K562 (cell line): ENCODE data around the gene ZNF462. TPM values are rescaled to one million over a fixed set of nuclear protein-coding genes. Genes with fewer than 3 reads are reported as not detected.

ENCODE experiments used
- ESRRA ChIP-seq: fragments of 450-650 bp; IDR thresholded peaks from 2 replicates; pipeline ENCODE4 v1.6.1; 2014; ENCODE audit warnings: low read depth, mild to moderate bottlenecking, moderate library complexity, borderline replicate concordance
- HMG20A ChIP-seq: fragments of 450-650 bp; formaldehyde crosslinking; conservative IDR thresholded peaks from 2 replicates; pipeline ENCODE4 v1.4.0; 2020; ENCODE audit warnings: mild to moderate bottlenecking, mixed read lengths
- KLF10 ChIP-seq: fragments of 250-450 bp; sonication (Bioruptor Pico); IDR thresholded peaks from 2 replicates; pipeline ENCODE4 v1.6.1; 2021; ENCODE audit warnings: matching md5 sums
- NCOA2 ChIP-seq, 2 experiments: fragments of 450-650 bp; IDR thresholded peaks; 2 replicates each; pipeline ENCODE4 v1.6.1; 2018; ENCODE audit warnings: mild to moderate bottlenecking in 2 of 2, moderate library complexity in 1 of 2; ENCODE audit not compliant: partially characterized antibody in 2 of 2
- PHF20 ChIP-seq: fragments of 450-650 bp; IDR thresholded peaks from 2 replicates; pipeline ENCODE4 v1.6.1; 2018; ENCODE audit not compliant: partially characterized antibody
- SMARCE1 ChIP-seq: fragments of 450-650 bp; IDR thresholded peaks from 2 replicates; pipeline ENCODE4 v1.7.1; 2016; ENCODE audit warnings: mild to moderate bottlenecking
- TCF3 ChIP-seq: sonication (generic); formaldehyde crosslinking; IDR thresholded peaks from 2 replicates; pipeline ENCODE4 v1.4.0; 2020; ENCODE audit warnings: mild to moderate bottlenecking, missing genetic modification reagents
- ZNF766 ChIP-seq: fragments of 200-800 bp; sonication (Bioruptor generic); conservative IDR thresholded peaks from 2 replicates; pipeline ENCODE4 v1.6.1; 2016; ENCODE audit warnings: missing genetic modification characterization, missing compliant biosample characterization
- polyA plus RNA-seq, 8 experiments: library from polyadenylated mRNA; depleted of rRNA in 4 of 8; stranded (reverse) in 5 of 8; unstranded in 3 of 8; fragments of >200 nt; fragmentation: Nextera tagmentation in 2 of 8; fragmentation: Illumina TruSeq in 1 of 8; extraction: Ambion mirVana in 2 of 8; extraction: Trizol in 1 of 8; gene quantifications; 2 replicates each; pipeline versions ENCODE4 v1.2.1 to v1.2.3, GENCODE V29; 2011 to 2014; ENCODE audit warnings: inconsistent platforms in 1 of 8, missing spikeins in 1 of 8
- total RNA-seq, 7 experiments: library from RNA; depleted of rRNA in 6 of 7; stranded (reverse); fragments of >200 nt in 6 of 7; fragmentation: Illumina TruSeq in 2 of 7; extraction: Trizol in 2 of 7; gene quantifications; 2 replicates each; pipeline versions ENCODE4 v1.2.1 to v1.2.3, GENCODE V29; 2011 to 2021; ENCODE audit warnings: low replicate concordance in 1 of 7
- TF ChIP-seq, protein P1 (sequence below): fragments of 450-650 bp; IDR thresholded peaks from one replicate; pipeline ENCODE4 v1.6.1; 2018; ENCODE audit warnings: mild to moderate bottlenecking, moderate library complexity; ENCODE audit not compliant: partially characterized antibody
- TF ChIP-seq, protein P2 (sequence below): sonication (generic); formaldehyde crosslinking; IDR thresholded peaks from 2 replicates; pipeline ENCODE4 v1.4.0; 2020; ENCODE audit warnings: mild to moderate bottlenecking, missing genetic modification reagents
- TF ChIP-seq, protein P3 (sequence below): fragments of 450-650 bp; IDR thresholded peaks from 2 replicates; pipeline ENCODE4 v1.6.1; 2016

The ZNF462 gene
- total and polyA plus RNA-seq, 9 of the 15 experiments (the other 6 are each of a cell fraction or from before 2014, with no cell fraction given), result 0.20 TPM; not detected in 8

DNA sequence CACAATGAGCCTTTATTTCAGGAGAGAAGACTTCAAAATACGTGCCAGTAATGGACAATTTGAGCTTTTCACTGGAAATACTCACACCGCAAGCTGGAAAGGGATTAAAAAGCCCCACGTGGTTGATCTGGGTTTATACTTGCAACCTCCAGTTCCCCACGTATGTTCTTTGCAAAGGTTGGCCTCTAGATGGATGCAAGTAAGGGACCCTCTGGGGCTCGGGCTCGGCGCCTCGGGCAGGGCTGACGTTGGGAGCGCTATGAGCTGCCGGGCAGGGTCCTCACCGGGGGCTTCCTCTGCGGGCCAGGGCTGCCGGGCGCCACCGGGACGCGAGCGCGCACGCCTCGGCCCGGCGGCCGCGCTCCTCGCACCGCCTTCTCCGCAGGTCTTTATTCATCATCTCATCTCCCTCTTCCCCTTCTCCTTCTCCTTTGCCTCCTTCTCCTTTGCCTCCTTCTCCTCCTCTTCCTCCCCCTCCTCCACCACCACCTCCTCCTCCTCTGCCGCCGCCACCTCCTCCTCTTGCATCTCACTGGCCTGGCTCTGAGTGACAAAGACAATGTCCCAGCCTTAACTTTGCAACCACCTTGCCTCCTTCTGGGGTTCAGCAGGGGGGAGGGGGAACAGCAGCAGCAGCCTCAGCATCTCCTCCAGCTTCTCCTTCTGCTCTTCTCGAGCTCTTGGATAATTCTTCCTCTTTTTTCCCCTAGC lies 701 bp upstream of the ZNF462 start (continued):
- no peak for TF ChIP-seq PHF20
- TF ChIP-seq ZNF766 (CRISPR knock-in tag), result no peak
- no peak for TF ChIP-seq NCOA2 (IDR thresholded peaks at IDR 0.05; ENCODE audit: partially characterized antibody in 2 of 2)
- TF ChIP-seq ESRRA, result no peak
- TF ChIP-seq HMG20A (CRISPR knock-in tag), result no peak
- TF ChIP-seq TCF3 (CRISPR knock-in tag), result no peak
- TF ChIP-seq, protein P1, sequence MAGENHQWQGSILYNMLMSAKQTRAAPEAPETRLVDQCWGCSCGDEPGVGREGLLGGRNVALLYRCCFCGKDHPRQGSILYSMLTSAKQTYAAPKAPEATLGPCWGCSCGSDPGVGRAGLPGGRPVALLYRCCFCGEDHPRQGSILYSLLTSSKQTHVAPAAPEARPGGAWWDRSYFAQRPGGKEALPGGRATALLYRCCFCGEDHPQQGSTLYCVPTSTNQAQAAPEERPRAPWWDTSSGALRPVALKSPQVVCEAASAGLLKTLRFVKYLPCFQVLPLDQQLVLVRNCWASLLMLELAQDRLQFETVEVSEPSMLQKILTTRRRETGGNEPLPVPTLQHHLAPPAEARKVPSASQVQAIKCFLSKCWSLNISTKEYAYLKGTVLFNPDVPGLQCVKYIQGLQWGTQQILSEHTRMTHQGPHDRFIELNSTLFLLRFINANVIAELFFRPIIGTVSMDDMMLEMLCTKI, result no peak
- TF ChIP-seq KLF10 (CRISPR knock-in tag), result no peak
- TF ChIP-seq, protein P2, sequence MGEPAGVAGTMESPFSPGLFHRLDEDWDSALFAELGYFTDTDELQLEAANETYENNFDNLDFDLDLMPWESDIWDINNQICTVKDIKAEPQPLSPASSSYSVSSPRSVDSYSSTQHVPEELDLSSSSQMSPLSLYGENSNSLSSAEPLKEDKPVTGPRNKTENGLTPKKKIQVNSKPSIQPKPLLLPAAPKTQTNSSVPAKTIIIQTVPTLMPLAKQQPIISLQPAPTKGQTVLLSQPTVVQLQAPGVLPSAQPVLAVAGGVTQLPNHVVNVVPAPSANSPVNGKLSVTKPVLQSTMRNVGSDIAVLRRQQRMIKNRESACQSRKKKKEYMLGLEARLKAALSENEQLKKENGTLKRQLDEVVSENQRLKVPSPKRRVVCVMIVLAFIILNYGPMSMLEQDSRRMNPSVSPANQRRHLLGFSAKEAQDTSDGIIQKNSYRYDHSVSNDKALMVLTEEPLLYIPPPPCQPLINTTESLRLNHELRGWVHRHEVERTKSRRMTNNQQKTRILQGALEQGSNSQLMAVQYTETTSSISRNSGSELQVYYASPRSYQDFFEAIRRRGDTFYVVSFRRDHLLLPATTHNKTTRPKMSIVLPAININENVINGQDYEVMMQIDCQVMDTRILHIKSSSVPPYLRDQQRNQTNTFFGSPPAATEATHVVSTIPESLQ (CRISPR knock-in tag), result no peak
- TF ChIP-seq, protein P3, sequence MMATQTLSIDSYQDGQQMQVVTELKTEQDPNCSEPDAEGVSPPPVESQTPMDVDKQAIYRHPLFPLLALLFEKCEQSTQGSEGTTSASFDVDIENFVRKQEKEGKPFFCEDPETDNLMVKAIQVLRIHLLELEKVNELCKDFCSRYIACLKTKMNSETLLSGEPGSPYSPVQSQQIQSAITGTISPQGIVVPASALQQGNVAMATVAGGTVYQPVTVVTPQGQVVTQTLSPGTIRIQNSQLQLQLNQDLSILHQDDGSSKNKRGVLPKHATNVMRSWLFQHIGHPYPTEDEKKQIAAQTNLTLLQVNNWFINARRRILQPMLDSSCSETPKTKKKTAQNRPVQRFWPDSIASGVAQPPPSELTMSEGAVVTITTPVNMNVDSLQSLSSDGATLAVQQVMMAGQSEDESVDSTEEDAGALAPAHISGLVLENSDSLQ, result no peak
- TF ChIP-seq SMARCE1, result no peak
